K562 (cell line): ENCODE data around the gene AACS. TPM values are rescaled to one million over a fixed set of nuclear protein-coding genes. Genes with fewer than 3 reads are reported as not detected.

Experiments used
- ATAC-seq: fragments of 200-7000 bp; cut with Tn5 transposase; 3 replicates; pipeline ENCODE4 v1.9.1; 2020; ENCODE audit warnings: moderate library complexity
- BruUV-seq: library from RNA; stranded (reverse); fragments of 400-500 nt; replicated peaks from 2 replicates; lab custom pipeline; 2021; lab: Mats Ljungman, UMichigan
- CTCF ChIA-PET: fragments of 300-600 bp; formaldehyde crosslinking; extraction: SDS; loops from one replicate; lab custom pipeline; 2021; ENCODE audit warnings: low intra/inter-chr PET ratio; lab: Yijun Ruan, JAX
- POLR2A ChIA-PET: fragments of 300-600, 350-650 bp; sonication (Branson Sonifier 250); formaldehyde crosslinking; extraction: SDS; loops from one replicate; lab custom pipeline; 2021; ENCODE audit warnings: antibody characterized with exemption, inconsistent platforms; lab: Yijun Ruan, JAX
- DNase-seq, 4 experiments: peaks; one replicate each; pipeline versions ENCODE4 v3.0.0 to v3.0.0-alpha.2; 2011 to 2018; ENCODE audit warnings: low spot score in 3 of 4, mixed read lengths in 3 of 4; ENCODE audit errors: extremely low read depth in 1 of 4
- FAIRE-seq: peaks from 2 replicates; lab custom pipeline; 2011; peaks lifted over from hg19 to GRCh38; lab: Jason Lieb, UNC
- H2AFZ ChIP-seq: 2 replicates; pipeline ENCODE4 v1.6.0; 2011; ENCODE audit warnings: low read depth, low read length, control low read depth, inconsistent platforms
- H3K27ac ChIP-seq: fragments of 200-600 bp; 3 replicates; pipeline ENCODE4 v1.8.0; 2011; ENCODE audit warnings: low read depth, mild to moderate bottlenecking, control low read depth, inconsistent platforms, low read length, moderate library complexity, mixed read lengths; ENCODE audit errors: extremely low read depth
- H3K27me3 ChIP-seq, 2 experiments: fragments of 300-600 bp in 1 of 2; 2 replicates in 1 of 2; 3 replicates in 1 of 2; pipeline versions ENCODE4 v1.6.0 to v1.8.0; 2011; ENCODE audit warnings: inconsistent platforms in 2 of 2, low read length in 2 of 2, mild to moderate bottlenecking in 1 of 2, mixed read lengths in 1 of 2, moderate library complexity in 1 of 2; ENCODE audit not compliant: control insufficient read depth in 2 of 2, insufficient read depth in 2 of 2
- H3K36me3 ChIP-seq: fragments of 300-600 bp; 3 replicates; pipeline ENCODE4 v1.8.0; 2011; ENCODE audit warnings: mild to moderate bottlenecking, low read length, inconsistent platforms; ENCODE audit not compliant: control insufficient read depth, insufficient read depth
- H3K4me1 ChIP-seq, 2 experiments: fragments of 200-600 bp in 1 of 2; replicated peaks in 1 of 2; 2 replicates in 1 of 2; 3 replicates in 1 of 2; pipeline versions ENCODE4 v1.5.1 to v1.8.0; 2011; ENCODE audit warnings: inconsistent platforms in 2 of 2, low read length in 2 of 2, mild to moderate bottlenecking in 1 of 2, mixed read lengths in 1 of 2, moderate library complexity in 1 of 2; ENCODE audit not compliant: control insufficient read depth in 2 of 2, insufficient read depth in 2 of 2
- H3K4me2 ChIP-seq: 2 replicates; pipeline ENCODE4 v1.6.1; 2011; ENCODE audit warnings: low read length, control low read depth, inconsistent platforms, mixed read lengths; ENCODE audit not compliant: insufficient read depth
- H3K4me3 ChIP-seq: fragments of 200-600 bp; sonication (generic), shearing (Covaris generic); 2 replicates; pipeline ENCODE4 v1.5.1; 2016; ENCODE audit warnings: control low read depth, inconsistent platforms
- H3K79me2 ChIP-seq: fragments of 200-600 bp; 3 replicates; pipeline ENCODE4 v1.8.0; 2011; ENCODE audit warnings: low read length, inconsistent platforms; ENCODE audit not compliant: control insufficient read depth, insufficient read depth
- H3K9ac ChIP-seq, 2 experiments: 2 replicates each; pipeline versions ENCODE4 v1.6.0 to v1.6.1; 2011; ENCODE audit warnings: low read depth in 2 of 2, low read length in 2 of 2, control low read depth in 1 of 2, inconsistent platforms in 1 of 2, mild to moderate bottlenecking in 1 of 2, mixed read lengths in 1 of 2; ENCODE audit not compliant: insufficient read depth in 1 of 2
- H3K9me1 ChIP-seq: one replicate; pipeline ENCODE4 v1.6.0; 2011; ENCODE audit warnings: inconsistent platforms, mild to moderate bottlenecking, low read length, moderate library complexity; ENCODE audit not compliant: control insufficient read depth, insufficient read depth
- H3K9me3 ChIP-seq: replicated peaks from 2 replicates; pipeline ENCODE4 v1.5.1; 2011; ENCODE audit warnings: low read depth, low read length, inconsistent platforms; ENCODE audit not compliant: control insufficient read depth, insufficient read depth
- H4K20me1 ChIP-seq: replicated peaks from 2 replicates; pipeline ENCODE4 v1.6.1; 2011; ENCODE audit warnings: low read length, inconsistent platforms, mixed read lengths; ENCODE audit not compliant: control insufficient read depth, insufficient read depth
- GATAD2A ChIP-seq: fragments of 450-650 bp; IDR thresholded peaks from 2 replicates; pipeline ENCODE4 v1.6.1; 2017
- RBBP5 ChIP-seq: fragments of 200-600 bp; sonication (generic); IDR thresholded peaks from 2 replicates; pipeline ENCODE4 v1.6.1; 2012; ENCODE audit warnings: borderline replicate concordance, mild to moderate bottlenecking, low read length, control low read depth, inconsistent platforms; ENCODE audit not compliant: insufficient read depth, poor library complexity, severe bottlenecking
- TAF15 ChIP-seq: fragments of 200-400 bp; formaldehyde crosslinking; IDR thresholded peaks from 2 replicates; pipeline ENCODE4 v1.6.1; 2017; ENCODE audit warnings: mild to moderate bottlenecking, low read depth, low read length, moderate library complexity
- ZC3H11A ChIP-seq: IDR thresholded peaks from 2 replicates; pipeline ENCODE4 v1.6.1; 2012; ENCODE audit warnings: low read depth, low read length, improper control_type of control experiment
- ZNF316 ChIP-seq: fragments of 450-650 bp; IDR thresholded peaks from 2 replicates; pipeline ENCODE4 v1.6.1; 2016
- ZNF75A ChIP-seq: fragments of 450-650 bp; formaldehyde crosslinking; IDR thresholded peaks from 2 replicates; pipeline ENCODE4 v1.4.0; 2020; ENCODE audit warnings: mild to moderate bottlenecking
- WGBS: fragments of 100-300 bp; shearing (Covaris generic); methylation state at CpG from one replicate; pipeline ENCODE4 v1.1.6; 2016; ENCODE audit warnings: low coverage, mixed read lengths; ENCODE audit not compliant: insufficient coverage; ENCODE audit errors: missing lambda C conversion rate; 5-methylcytosine and 5-hydroxymethylcytosine counted together
- in situ Hi-C: fragments of 300-500 bp; cut with MboI; formaldehyde crosslinking; loops from 4 replicates; pipeline ENCODE4 v1.15.0; 2018; ENCODE audit warnings: inconsistent platforms, mixed read lengths
- intact Hi-C: fragments of 100-400 bp; cut with micrococcal nuclease; formaldehyde crosslinking; loops from 2 replicates; pipeline ENCODE4 v1.14.2; 2022
- polyA plus RNA-seq, 8 experiments: library from polyadenylated mRNA; depleted of rRNA in 4 of 8; stranded (reverse) in 5 of 8; unstranded in 3 of 8; fragments of >200 nt; fragmentation: Nextera tagmentation in 2 of 8; fragmentation: Illumina TruSeq in 1 of 8; extraction: Ambion mirVana in 2 of 8; extraction: Trizol in 1 of 8; gene quantifications; 2 replicates each; pipeline versions ENCODE4 v1.2.1 to v1.2.3, GENCODE V29; 2011 to 2014; ENCODE audit warnings: inconsistent platforms in 1 of 8, missing spikeins in 1 of 8
- total RNA-seq, 7 experiments: library from RNA; depleted of rRNA in 6 of 7; stranded (reverse); fragments of >200 nt in 6 of 7; fragmentation: Illumina TruSeq in 2 of 7; extraction: Trizol in 2 of 7; gene quantifications; 2 replicates each; pipeline versions ENCODE4 v1.2.1 to v1.2.3, GENCODE V29; 2011 to 2021; ENCODE audit warnings: low replicate concordance in 1 of 7
- TF ChIP-seq, protein P1 (sequence below), 2 experiments: fragments of 150-350 bp in 1 of 2; IDR thresholded peaks; 2 replicates each; pipeline ENCODE4 v1.6.1; 2012 to 2016; ENCODE audit warnings: low read depth in 2 of 2, low read length in 2 of 2, mild to moderate bottlenecking in 1 of 2, moderate library complexity in 1 of 2
- TF ChIP-seq, protein P2 (sequence below), 2 experiments: fragments of 450-650 bp; IDR thresholded peaks; 2 replicates each; pipeline ENCODE4 v1.6.1; 2018; ENCODE audit warnings: mild to moderate bottlenecking in 2 of 2, low read depth in 1 of 2; ENCODE audit not compliant: partially characterized antibody in 2 of 2

AACS gene
- total and polyA plus RNA-seq, 9 of the 15 experiments (the other 6 are each of a cell fraction or from before 2014, with no cell fraction given) = 2.4 to 13.0 (median 6.0) TPM

DNA sequence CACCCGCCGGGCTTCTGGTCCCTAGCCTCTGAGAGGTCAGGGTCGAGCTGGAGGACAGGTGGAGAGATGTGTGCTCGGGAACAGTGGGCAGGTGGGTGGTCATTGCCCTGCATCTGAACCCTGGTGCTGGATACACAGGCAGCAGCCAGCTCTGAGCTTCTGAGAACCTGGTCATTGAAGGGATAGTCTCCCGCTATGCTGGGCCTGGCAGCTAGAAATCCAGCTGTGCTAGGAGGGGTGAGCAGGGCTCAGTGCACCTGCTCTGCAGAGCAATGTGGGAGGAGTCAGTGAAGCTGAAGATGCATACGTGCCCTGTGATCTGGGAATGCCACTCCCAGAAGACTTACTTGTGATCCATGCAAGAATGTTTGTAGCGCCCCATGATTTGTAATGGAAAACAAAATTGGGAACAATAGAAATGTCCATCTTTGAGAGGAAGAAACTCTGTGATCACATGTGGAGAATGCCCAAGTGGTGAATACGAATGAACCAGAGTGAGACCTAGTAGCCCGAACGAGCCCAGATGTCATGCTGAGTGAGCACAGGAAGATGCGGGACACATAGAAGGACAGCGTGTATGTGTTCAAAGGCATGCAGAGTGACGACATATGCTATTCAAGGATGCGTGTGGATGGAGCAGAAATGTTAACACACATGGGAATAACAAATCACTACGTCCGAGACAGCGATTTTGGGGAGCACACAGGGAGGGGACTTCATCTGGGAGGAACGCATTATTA, 63.4 kb downstream of the AACS start:
- Histone ChIP-seq H3K79me2 (no peaks in the 10 kb centered on the region), H4K20me1 (no peaks in the 10 kb centered on the region), H3K4me2 (no peak overlapping the region)
- CTCF ChIA-PET = no interaction called here
- TF ChIP-seq ZC3H11A (no peak), GATAD2A (no peak), ZNF75A (CRISPR knock-in tag) (no peak), ZNF316 (no peak), RBBP5 (no peak), TAF15 (no peak)
- TF ChIP-seq, protein P1, sequence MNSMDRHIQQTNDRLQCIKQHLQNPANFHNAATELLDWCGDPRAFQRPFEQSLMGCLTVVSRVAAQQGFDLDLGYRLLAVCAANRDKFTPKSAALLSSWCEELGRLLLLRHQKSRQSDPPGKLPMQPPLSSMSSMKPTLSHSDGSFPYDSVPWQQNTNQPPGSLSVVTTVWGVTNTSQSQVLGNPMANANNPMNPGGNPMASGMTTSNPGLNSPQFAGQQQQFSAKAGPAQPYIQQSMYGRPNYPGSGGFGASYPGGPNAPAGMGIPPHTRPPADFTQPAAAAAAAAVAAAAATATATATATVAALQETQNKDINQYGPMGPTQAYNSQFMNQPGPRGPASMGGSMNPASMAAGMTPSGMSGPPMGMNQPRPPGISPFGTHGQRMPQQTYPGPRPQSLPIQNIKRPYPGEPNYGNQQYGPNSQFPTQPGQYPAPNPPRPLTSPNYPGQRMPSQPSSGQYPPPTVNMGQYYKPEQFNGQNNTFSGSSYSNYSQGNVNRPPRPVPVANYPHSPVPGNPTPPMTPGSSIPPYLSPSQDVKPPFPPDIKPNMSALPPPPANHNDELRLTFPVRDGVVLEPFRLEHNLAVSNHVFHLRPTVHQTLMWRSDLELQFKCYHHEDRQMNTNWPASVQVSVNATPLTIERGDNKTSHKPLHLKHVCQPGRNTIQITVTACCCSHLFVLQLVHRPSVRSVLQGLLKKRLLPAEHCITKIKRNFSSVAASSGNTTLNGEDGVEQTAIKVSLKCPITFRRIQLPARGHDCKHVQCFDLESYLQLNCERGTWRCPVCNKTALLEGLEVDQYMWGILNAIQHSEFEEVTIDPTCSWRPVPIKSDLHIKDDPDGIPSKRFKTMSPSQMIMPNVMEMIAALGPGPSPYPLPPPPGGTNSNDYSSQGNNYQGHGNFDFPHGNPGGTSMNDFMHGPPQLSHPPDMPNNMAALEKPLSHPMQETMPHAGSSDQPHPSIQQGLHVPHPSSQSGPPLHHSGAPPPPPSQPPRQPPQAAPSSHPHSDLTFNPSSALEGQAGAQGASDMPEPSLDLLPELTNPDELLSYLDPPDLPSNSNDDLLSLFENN (IDR thresholded peaks at IDR 0.05; ENCODE audit: low read depth in 2 of 2, low read length in 2 of 2) = no peak
- TF ChIP-seq, protein P2, sequence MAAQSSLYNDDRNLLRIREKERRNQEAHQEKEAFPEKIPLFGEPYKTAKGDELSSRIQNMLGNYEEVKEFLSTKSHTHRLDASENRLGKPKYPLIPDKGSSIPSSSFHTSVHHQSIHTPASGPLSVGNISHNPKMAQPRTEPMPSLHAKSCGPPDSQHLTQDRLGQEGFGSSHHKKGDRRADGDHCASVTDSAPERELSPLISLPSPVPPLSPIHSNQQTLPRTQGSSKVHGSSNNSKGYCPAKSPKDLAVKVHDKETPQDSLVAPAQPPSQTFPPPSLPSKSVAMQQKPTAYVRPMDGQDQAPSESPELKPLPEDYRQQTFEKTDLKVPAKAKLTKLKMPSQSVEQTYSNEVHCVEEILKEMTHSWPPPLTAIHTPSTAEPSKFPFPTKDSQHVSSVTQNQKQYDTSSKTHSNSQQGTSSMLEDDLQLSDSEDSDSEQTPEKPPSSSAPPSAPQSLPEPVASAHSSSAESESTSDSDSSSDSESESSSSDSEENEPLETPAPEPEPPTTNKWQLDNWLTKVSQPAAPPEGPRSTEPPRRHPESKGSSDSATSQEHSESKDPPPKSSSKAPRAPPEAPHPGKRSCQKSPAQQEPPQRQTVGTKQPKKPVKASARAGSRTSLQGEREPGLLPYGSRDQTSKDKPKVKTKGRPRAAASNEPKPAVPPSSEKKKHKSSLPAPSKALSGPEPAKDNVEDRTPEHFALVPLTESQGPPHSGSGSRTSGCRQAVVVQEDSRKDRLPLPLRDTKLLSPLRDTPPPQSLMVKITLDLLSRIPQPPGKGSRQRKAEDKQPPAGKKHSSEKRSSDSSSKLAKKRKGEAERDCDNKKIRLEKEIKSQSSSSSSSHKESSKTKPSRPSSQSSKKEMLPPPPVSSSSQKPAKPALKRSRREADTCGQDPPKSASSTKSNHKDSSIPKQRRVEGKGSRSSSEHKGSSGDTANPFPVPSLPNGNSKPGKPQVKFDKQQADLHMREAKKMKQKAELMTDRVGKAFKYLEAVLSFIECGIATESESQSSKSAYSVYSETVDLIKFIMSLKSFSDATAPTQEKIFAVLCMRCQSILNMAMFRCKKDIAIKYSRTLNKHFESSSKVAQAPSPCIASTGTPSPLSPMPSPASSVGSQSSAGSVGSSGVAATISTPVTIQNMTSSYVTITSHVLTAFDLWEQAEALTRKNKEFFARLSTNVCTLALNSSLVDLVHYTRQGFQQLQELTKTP (IDR thresholded peaks at IDR 0.05; ENCODE audit: low read depth in 1 of 2, partially characterized antibody in 2 of 2) = no peak
- TF ChIP-seq, all 486 proteins: peak for 0
- FAIRE-seq = no peak
- Histone ChIP-seq H3K36me3 (no peaks in the 10 kb centered on the region; the same call in 2 of the 3 replicates), H3K27me3 (no peaks in the 10 kb centered on the region; a peak in 1 of 5 replicates), H3K9me3 (no peaks in the 10 kb centered on the region), H3K9me1 (no peaks in the 10 kb centered on the region), H3K4me1 (no peaks in the 10 kb centered on the region; a peak in 1 of 5 replicates), H3K9ac (no peak overlapping the region), H3K4me3 (no peak overlapping the region), H3K27ac (no peak overlapping the region), H2AFZ (no peak overlapping the region)
- intact Hi-C loops (no loop called here), in situ Hi-C loops (no loop called here)
- 43% methylated on average over 18 of the region's 18 CpGs for WGBS
- no peak for DNase-seq
- no peak for ATAC-seq
- POLR2A ChIA-PET = interaction anchor here (1.2 kb wide), 1 partner anchor 220 kb away, joined by 3 read pairs; no protein-coding TSS in a partner anchor
- BruUV-seq = no TSS peak
